ENCODE measurements around the gene PPIL6.

GRCh38 chr6:109383438-109383940 is 56.9 kb downstream of the PPIL6 start:
- TF ChIP-seq TAF1 (IDR thresholded peaks at IDR 0.05; ENCODE audit: borderline replicate concordance, low read depth, low read length): no peak
- TF ChIP-seq POLR2A (IDR thresholded peaks at IDR 0.05; ENCODE audit: low read depth, low read length): no peak

Measured in GM12892 (cell line).